ENCODE data around the gene ZWILCH.

ZWILCH gene

GRCh38 chr15:66563126-66563525 is 58.0 kb downstream of the ZWILCH start:
- intact Hi-C loops (cut with DNase I; ENCODE audit: low total_unique reads), result no loop called here
- Histone ChIP-seq H3K4me1 (peaks cover 0 to 7% (median 0%) of the 10 kb centered on the region in 4 donors), H3K27me3 (peaks cover 0 to 7% of the 10 kb centered on the region in 2 donors), H3K9me3 (no peaks in the 10 kb centered on the region), H3K27ac (no peak overlapping the region), H3K36me3 (no peaks in the 10 kb centered on the region), H3K4me3 (no peak overlapping the region)
- no peak for DNase-seq
- no peak for TF ChIP-seq CTCF (IDR thresholded peaks at IDR 0.05)

DNA sequence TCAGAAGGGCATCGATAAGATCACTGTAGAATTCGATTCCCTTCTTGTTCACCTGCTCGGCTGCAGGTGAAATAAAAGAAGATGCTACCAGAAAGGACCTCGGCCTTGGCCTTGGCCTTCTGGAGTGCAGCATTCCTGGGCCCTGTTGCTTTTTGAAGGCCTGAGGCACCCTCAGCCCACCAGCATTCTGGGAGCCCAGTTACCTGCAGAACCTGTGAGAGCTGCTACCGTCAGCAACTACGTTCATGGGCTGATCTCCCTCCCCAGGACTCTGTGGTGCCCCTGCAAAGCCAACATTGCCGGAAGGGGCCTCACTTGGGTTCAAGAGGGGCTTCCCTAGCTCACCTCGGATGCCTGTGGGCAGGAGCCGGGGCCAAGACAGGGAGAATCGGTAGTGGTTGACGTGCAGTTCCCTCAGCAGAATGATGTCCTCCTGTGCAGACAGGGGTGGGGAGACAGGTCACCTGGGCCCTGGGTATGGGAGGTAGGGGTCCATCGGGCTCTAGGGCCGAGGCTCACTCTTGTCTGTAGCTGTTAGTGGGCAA is 58.5 kb downstream of the ZWILCH start:
- H3K9me3 ChIP-seq, result no peaks in the 10 kb centered on the region
- intact Hi-C loops (cut with DNase I; ENCODE audit: low total_unique reads), result no loop called here
- no peaks in the 10 kb centered on the region for H3K36me3 ChIP-seq
- no peak overlapping the region for H3K27ac ChIP-seq
- no peak for DNase-seq
- TF ChIP-seq CTCF (IDR thresholded peaks at IDR 0.05), result no peak
- H3K4me3 ChIP-seq, result no peak overlapping the region
- H3K4me1 ChIP-seq, result peaks cover 0 to 7% (median 0%) of the 10 kb centered on the region in 4 donors
- H3K27me3 ChIP-seq, result peaks cover 0 to 7% of the 10 kb centered on the region in 2 donors

DNA sequence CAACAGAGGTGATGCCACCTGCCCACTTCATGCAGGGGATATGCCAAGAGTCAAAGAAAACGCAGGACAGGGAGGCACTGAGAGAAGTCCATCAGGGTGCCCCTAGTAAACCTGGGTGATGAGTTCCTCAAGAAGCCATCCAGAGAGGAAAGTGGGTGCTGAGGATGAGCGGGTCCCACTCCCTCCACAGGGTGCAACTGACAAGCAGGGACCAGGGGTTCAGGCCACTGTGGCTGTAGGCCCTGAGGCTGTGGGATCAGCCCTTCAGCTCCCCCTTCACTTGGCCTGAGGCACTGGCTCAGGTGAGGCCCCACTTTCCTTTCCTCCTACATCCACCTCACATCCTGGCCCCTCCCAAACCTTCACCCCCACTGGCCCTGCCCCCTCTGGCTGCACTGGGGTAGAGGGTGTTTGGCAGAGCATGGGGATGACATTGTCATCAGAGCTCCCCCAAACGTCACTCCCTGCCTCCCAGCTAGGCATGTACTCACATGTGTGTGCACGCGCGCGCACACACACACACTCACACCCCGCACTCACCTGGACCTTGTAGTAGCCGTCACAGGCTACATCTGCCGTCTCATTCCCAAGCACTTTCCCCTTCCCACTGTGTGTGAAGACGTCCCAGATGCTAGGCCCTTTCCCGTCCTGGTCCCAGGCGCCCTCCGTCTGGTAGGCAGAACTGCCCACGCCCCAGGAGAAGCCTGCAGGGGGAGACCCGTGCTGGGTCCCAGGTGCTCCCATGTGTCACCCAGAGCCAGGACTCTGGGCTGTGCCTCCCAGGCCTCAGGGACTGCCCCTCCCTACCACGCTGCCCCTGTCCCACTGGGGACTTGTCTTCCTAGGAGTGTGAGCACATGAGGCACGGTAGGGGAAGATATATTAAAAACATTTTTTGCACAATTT is 59.3 kb downstream of the ZWILCH start:
- TF ChIP-seq CTCF (IDR thresholded peaks at IDR 0.05), result no peak

DNA sequence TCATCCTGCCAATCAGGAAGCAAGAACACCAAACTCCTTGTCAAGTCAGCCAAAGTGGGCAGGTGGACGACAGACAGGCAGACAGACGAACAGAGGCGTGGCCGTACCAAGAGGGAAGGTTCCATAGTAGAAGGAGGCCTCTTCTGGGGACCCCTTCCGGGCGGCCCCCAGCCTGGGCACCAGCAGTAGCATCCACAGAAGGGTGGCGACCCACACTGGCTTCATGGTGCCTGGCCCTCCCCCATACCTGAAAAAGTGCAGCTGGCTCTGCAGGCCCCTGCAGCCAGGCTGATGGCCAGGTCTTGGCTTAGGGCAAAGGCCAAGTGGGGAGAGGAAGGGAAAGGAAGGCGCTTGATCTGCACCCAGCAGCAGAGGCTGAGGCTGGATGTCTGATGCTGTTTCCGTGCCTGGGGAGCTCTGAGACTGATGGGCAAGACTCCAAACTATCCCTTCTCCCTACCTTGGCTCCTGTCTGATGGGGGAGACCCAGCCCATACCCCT is 60.1 kb downstream of the ZWILCH start:
- no peak for TF ChIP-seq CTCF (IDR thresholded peaks at IDR 0.05)
- no peak for DNase-seq
- peaks cover 0 to 7% of the 10 kb centered on the region in 2 donors for H3K27me3 ChIP-seq
- H3K9me3 ChIP-seq, result no peaks in the 10 kb centered on the region
- H3K36me3 ChIP-seq, result no peaks in the 10 kb centered on the region
- no peak overlapping the region for H3K4me3 ChIP-seq
- intact Hi-C loops (cut with DNase I; ENCODE audit: low total_unique reads), result no loop called here
- H3K4me1 ChIP-seq, result peaks cover 0 to 7% (median 0%) of the 10 kb centered on the region in 4 donors
- H3K27ac ChIP-seq, result no peak overlapping the region

More for the DNA sequence above, 59.3 kb downstream of the ZWILCH start:
- H3K4me3 ChIP-seq, result no peak overlapping the region
- H3K9me3 ChIP-seq, result no peaks in the 10 kb centered on the region
- intact Hi-C loops (cut with DNase I; ENCODE audit: low total_unique reads), result no loop called here
- no peaks in the 10 kb centered on the region for H3K36me3 ChIP-seq
- DNase-seq, result no peak
- H3K27me3 ChIP-seq, result peaks cover 0 to 7% of the 10 kb centered on the region in 2 donors
- H3K4me1 ChIP-seq, result peaks cover 0 to 7% (median 0%) of the 10 kb centered on the region in 4 donors
- no peak overlapping the region for H3K27ac ChIP-seq

DNA sequence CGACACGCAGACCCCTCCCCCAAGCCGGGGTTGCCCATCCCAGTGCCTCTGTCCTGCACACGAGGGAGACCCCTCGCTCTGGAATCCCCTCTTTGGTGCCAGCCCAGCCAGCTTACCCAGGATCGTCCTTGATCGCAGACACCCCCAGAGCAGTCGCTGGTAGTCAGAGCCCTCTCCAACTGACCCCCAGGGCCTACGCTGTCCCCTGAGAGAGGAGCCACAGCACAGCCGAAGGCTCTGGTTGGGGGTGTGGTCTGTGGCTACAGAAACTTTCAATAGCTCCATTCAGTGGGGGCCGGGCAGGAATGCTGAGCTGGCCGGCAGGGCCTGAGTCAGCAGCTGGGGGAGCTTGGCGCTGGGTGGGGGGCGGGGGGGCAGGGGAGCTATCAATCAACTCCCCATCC is 60.6 kb downstream of the ZWILCH start, which contains the start of gene LCTL:
TSS of gene LCTL (minus strand) at position 258 of the 404 bp plus-strand sequence. CDS start 633 bp downstream, outside the sequence.
- intact Hi-C loops (cut with DNase I; ENCODE audit: low total_unique reads), result no loop called here
- DNase-seq, result no peak
- Histone ChIP-seq H3K27ac (no peak within 1 kb of the TSS), H3K27me3 (peaks cover 0 to 7% of the 10 kb centered on the region in 2 donors), H3K9me3 (no peaks in the 10 kb centered on the region), H3K36me3 (no peaks in the 10 kb centered on the region), H3K4me3 (no peak within 1 kb of the TSS), H3K4me1 (peaks cover 0 to 7% (median 0%) of the 10 kb centered on the region in 4 donors)
- no peak for TF ChIP-seq CTCF (IDR thresholded peaks at IDR 0.05)

Measured in tibial artery (tissue), 4 donors.